Thoracic aorta (tissue), 2 donors: ENCODE data around the gene EPS8. TPM values are rescaled to one million over a fixed set of nuclear protein-coding genes. Genes with fewer than 3 reads are reported as not detected.
A peak's percentile ranks its signal among the peaks of the same experiment; 100 is the strongest.
"Not testable (repeated sequence)": the region's sequence is repeated elsewhere in the genome, so short reads cannot be mapped to it uniquely, and the experiment has no call there.

Experiments used
- ATAC-seq: fragments of 150-250 bp; one replicate; pipeline ENCODE4 v1.8.0; 2017; ENCODE audit warnings: low read depth; ENCODE audit not compliant: insufficient number of reproducible peaks, low FRiP score
- DNase-seq: peaks from one replicate; pipeline ENCODE4 v3.0.0-alpha.2; 2020; ENCODE audit warnings: low spot score
- H3K27ac ChIP-seq, 2 donors: fragments of 200-600 bp; sonication (generic); 1 replicate in 1 of 2; 2 replicates in 1 of 2; pipeline ENCODE4 v1.5.1; 2016; ENCODE audit warnings: mild to moderate bottlenecking in 2 of 2, moderate library complexity in 2 of 2
- H3K27me3 ChIP-seq: fragments of 200-600 bp; sonication (generic); replicated peaks from 2 replicates; pipeline ENCODE4 v1.6.0; 2016; ENCODE audit warnings: mild to moderate bottlenecking; ENCODE audit not compliant: insufficient read depth
- H3K36me3 ChIP-seq: fragments of 200-600 bp; sonication (generic); one replicate; pipeline ENCODE4 v1.5.1; 2016
- H3K4me1 ChIP-seq, 2 donors: fragments of 200-600 bp; sonication (generic); 1 replicate in 1 of 2; 2 replicates in 1 of 2; pipeline versions ENCODE4 v1.5.1 to v1.6.0; 2016; ENCODE audit warnings: low read depth in 2 of 2, mild to moderate bottlenecking in 1 of 2; ENCODE audit not compliant: control insufficient read depth in 1 of 2
- H3K4me3 ChIP-seq: fragments of 200-600 bp; sonication (generic); 2 replicates; pipeline ENCODE4 v1.5.1; 2016; ENCODE audit warnings: mild to moderate bottlenecking
- H3K9me3 ChIP-seq: fragments of 200-600 bp; sonication (generic); 2 replicates; pipeline ENCODE4 v1.5.1; 2016
- total RNA-seq, 2 donors: library from RNA; depleted of rRNA; stranded (reverse); fragments of >200 nt; gene quantifications; one replicate each; pipeline versions ENCODE4 v1.1.0 to v1.2.3, GENCODE V29; 2016
- TF ChIP-seq, protein P1 (sequence below): fragments of 200-600 bp; sonication (generic); IDR thresholded peaks from one replicate; pipeline ENCODE4 v1.5.1; 2019; ENCODE audit warnings: antibody characterized with exemption

Gene EPS8
- total RNA-seq, 2 donors from 2014 or later, result 139 to 188 TPM

- ATAC-seq (no peak), DNase-seq (no peak)
- Histone ChIP-seq H3K27ac (peak overlapping the region; percentile 25 to 58), H3K27me3 (no peaks in the 10 kb centered on the region), H3K4me1 (peaks cover 38 to 69% of the 10 kb centered on the region in 2 donors), H3K36me3 (no peaks in the 10 kb centered on the region), H3K4me3 (no peak overlapping the region), H3K9me3 (no peaks in the 10 kb centered on the region)
- TF ChIP-seq, protein P1, sequence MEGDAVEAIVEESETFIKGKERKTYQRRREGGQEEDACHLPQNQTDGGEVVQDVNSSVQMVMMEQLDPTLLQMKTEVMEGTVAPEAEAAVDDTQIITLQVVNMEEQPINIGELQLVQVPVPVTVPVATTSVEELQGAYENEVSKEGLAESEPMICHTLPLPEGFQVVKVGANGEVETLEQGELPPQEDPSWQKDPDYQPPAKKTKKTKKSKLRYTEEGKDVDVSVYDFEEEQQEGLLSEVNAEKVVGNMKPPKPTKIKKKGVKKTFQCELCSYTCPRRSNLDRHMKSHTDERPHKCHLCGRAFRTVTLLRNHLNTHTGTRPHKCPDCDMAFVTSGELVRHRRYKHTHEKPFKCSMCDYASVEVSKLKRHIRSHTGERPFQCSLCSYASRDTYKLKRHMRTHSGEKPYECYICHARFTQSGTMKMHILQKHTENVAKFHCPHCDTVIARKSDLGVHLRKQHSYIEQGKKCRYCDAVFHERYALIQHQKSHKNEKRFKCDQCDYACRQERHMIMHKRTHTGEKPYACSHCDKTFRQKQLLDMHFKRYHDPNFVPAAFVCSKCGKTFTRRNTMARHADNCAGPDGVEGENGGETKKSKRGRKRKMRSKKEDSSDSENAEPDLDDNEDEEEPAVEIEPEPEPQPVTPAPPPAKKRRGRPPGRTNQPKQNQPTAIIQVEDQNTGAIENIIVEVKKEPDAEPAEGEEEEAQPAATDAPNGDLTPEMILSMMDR, result no peak
Measured at GRCh38 chr12:15770021-15770420, 19.2 kb downstream of the EPS8 start.

GRCh38 chr12:15769586-15769985 is 19.6 kb downstream of the EPS8 start:
- H3K9me3 ChIP-seq, result no peaks in the 10 kb centered on the region
- no peaks in the 10 kb centered on the region for H3K36me3 ChIP-seq
- no peaks in the 10 kb centered on the region for H3K27me3 ChIP-seq
- peaks cover 38 to 73% of the 10 kb centered on the region in 2 donors for H3K4me1 ChIP-seq
- H3K4me3 ChIP-seq, result no peak overlapping the region
- TF ChIP-seq, protein P1, result no peak
- DNase-seq (no peak), ATAC-seq (no peak)
- H3K27ac ChIP-seq, result peak overlapping the region; percentile 25 to 58

DNA sequence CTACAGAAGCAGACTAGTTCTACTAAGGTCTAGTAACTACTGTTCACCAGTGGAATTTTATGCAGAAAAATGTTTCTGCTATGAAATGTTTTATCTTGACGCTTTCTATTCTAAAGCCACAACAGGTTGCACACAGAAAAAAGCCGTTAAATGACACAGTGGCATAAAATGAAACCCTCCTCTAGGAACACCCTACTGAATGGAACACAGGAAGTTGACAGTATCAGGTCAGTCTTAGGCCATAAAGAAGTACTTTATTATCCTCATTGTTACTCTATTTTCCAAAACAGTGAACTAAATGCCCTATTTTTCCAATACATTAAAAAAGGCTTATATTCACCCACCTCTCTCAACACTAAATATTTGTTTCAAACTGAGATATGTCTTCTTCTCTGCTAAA is 21.9 kb downstream of the EPS8 start:
- H3K36me3 ChIP-seq, result no peaks in the 10 kb centered on the region
- H3K4me3 ChIP-seq, result no peak overlapping the region
- H3K4me1 ChIP-seq, result peaks cover 37 to 95% of the 10 kb centered on the region in 2 donors
- no peaks in the 10 kb centered on the region for H3K27me3 ChIP-seq
- peak overlapping the region in 1 of 2 donors; percentile 52 for H3K27ac ChIP-seq
- DNase-seq (no peak), ATAC-seq (no peak)
- H3K9me3 ChIP-seq, result no peaks in the 10 kb centered on the region
- TF ChIP-seq, protein P1, result no peak

DNA sequence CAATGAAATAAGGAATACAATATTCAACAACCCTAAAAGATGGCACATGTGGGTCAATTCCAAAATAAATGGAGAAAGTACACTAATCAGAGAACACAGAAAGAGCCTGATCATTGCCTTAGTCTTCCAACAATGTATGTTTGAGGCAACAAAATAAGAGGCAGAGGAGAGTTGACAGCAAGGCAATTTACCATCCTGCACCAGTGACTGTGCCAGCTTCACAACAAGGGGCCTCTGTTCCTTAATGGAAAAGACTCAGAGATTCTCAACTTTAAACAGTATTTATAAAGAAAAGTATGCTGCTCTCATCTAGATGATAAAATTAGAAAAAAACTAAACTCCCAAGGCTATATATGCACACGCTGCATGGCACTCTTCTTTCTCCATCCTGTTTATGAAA is 25.9 kb downstream of the EPS8 start:
- ATAC-seq (no peak), DNase-seq (no peak)
- Histone ChIP-seq H3K27me3 (no peaks in the 10 kb centered on the region), H3K4me3 (no peak overlapping the region), H3K9me3 (no peaks in the 10 kb centered on the region), H3K36me3 (no peaks in the 10 kb centered on the region), H3K27ac (no peak overlapping the region), H3K4me1 (peaks cover 16 to 61% of the 10 kb centered on the region in 2 donors)
- TF ChIP-seq, protein P1, result no peak

DNA sequence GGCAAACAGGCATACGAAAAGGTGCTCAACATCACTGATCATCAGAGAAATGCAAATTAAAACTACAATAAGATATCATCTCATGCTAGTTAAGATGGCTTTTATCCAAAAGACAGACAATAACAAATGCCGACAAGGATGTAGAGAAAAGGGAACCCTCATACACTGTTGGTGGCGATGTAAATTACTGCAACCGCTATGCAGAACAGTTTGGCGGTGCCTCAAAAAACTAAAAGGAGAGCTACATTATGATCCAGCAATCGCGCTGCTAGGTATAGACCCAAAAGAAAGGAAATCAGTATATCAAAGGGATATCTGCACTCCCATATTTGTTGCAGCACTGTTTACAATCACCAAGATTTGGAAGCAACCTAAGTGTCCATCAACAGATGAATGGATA is 27.0 kb downstream of the EPS8 start:
- not testable (repeated sequence) for H3K9me3 ChIP-seq

More for the DNA sequence above, 27.0 kb downstream of the EPS8 start:
- H3K4me1 ChIP-seq, result peaks cover 7 to 60% of the 10 kb centered on the region in 2 donors
- H3K27ac ChIP-seq, H3K27me3 ChIP-seq, H3K36me3 ChIP-seq, H3K4me3 ChIP-seq, ATAC-seq, DNase-seq: not testable (repeated sequence)
